LoVo (cell line): ENCODE data around the gene ST3GAL6.

Source experiments
- DNase-seq: peaks from one replicate; pipeline ENCODE4 v3.0.0-alpha.2; 2016; ENCODE audit warnings: low spot score

Gene ST3GAL6, protein sequence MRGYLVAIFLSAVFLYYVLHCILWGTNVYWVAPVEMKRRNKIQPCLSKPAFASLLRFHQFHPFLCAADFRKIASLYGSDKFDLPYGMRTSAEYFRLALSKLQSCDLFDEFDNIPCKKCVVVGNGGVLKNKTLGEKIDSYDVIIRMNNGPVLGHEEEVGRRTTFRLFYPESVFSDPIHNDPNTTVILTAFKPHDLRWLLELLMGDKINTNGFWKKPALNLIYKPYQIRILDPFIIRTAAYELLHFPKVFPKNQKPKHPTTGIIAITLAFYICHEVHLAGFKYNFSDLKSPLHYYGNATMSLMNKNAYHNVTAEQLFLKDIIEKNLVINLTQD

DNA sequence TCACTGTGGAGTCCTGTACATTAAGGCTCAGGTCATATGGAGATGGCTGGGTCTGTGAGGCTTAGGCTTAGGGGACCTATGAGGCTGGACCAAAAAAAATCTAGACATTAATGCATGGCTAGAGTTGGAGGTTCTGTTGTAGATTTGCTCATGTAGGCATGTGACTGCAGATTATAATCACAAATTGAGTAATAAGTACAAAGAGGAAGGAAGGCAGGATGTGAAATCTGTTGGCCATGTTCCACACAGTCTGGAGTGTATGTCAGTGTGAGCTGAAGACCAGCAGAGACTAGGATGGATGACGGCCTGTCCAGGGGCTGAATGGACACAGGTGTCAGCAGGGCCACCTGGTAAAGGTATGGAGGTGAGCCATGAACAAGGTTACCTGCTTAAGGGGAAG lies at the start of gene ST3GAL6:
ST3GAL6 (plus strand) TSS at position 265 of the 400 bp plus-strand sequence. CDS start 5,101 bp downstream, outside the sequence.
- no peak for DNase-seq

DNA sequence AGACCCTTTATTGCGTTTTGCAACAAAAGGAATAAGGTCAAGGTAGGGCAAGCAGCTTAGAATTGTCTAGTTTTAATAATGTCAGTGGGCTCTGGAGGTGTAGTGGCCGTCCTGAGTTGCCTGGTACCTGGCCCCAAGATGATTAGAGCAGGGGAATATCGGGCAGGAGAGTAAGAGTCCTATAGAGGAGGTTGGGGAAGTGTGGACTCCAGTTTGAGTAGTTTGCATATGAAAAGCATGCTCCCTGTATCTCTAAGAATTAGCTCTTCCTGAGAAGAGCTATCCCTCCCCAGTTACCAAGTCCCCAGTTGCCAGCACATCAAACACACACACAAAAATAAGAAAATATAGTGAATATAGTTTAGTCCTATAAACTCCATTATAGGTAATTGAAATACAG lies 49.2 kb upstream of the ST3GAL6 start:
- no peak for DNase-seq

DNA sequence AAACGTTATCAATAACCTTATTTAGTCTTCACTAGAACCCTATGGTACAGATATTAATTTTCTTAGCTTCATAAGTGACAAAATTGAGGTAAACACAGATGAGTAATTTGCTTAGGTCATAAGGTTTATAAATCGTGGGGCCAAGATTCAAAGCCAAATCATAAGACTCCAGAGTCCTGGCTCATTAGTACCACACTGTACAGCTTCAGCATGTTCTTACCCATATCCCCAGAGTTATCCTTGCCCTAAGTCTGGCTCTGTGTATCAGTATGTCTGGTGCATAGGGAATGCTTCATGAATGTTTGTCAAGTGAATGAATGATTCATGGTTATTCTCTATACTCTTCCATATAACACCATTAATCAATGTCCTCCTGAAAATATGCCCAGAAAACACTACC lies 45.6 kb upstream of the ST3GAL6 start:
- DNase-seq: no peak

DNA sequence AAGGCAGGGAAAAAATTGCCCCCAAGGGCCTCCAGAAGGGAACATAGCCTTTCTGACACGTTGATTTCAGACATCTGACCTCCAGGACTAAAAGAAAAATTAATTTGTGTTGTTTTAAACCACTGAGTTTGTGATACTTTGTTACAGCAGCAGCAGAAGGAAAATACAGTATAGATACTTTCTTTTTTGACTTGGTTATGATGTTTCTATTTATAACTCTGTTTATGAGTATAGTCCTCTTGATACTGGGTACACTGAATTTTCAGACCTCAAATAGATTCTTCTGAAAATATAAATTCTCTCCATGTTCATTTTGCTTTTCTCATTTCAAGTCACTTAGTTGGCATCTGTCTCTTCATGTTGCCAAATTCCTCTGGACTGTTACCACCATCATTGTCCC lies 44.4 kb upstream of the ST3GAL6 start:
- no peak for DNase-seq

DNA sequence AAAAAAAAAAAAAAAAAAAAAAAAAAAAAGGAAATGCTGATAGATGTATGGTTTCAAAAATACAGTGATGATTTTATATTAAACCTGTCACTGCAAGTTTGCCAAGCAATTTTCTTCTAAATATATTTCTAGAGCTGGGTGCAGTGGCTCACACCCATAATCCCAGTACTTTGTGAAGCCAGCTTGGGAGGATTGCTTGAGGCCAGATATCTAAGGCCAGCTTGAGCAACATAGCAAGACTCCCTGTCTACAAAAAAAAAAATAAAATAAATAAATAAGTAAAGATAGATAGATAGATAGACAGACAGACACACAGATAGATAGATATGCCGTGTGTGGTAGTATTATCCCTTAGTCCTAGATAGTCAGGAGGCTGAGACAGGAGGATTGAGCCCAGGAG lies 41.4 kb upstream of the ST3GAL6 start:
- no peak for DNase-seq

DNA sequence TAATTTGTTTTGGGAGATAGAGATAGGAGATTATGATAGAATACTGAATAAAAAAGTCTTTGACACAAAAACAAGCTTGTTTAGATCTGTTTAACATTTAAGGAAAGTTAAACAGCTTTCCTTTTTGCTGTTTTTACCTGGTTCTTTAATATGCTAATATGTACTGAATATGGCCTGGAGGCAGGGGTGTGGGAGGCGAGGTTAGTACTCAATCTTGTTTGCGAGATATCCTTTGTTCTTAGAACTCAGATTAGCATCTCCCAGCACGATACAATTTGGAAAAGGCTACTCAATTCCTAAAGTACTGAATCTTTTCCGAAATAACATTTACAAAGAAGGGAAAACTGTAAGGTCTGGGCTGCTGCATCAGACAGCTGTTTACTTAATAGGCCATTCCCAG lies 40.8 kb upstream of the ST3GAL6 start:
- no peak for DNase-seq

DNA sequence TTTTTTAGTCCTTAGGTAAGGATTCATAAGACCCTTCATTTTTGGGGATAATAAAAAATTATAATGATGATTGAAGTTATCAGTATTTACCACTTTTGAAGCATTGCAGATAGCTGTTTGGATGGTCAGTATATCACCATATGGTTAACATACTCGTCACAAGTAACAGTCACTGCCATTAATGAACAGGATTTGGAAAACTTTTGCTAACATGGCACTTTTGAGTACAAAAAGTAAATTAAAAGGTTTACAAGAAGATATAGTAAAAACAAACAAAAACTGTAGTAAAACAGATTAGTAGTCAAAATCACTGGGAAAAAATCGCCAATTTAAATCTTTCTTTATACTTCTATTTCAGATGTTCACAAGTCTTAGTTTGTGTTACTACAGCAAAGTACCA lies 37.8 kb upstream of the ST3GAL6 start:
- DNase-seq: no peak

DNA sequence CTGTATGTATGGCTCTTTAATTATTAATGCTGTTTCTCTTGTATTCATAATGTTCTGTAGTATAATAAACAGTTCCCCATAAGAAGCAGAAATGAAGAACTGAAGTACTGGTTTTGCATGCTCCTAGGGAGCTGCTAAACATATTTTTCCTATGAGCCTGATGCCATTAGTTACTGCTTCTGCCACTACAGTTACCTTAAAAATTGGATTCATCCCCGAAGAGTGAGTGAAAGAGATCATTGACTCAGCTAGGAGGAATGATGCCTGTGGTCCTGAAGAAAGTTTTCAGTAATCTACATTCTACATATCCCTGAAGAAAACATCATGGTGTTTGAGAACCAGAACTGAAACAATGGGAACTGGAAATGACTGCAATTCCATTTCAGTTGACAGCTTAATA lies 37.1 kb upstream of the ST3GAL6 start:
- no peak for DNase-seq

DNA sequence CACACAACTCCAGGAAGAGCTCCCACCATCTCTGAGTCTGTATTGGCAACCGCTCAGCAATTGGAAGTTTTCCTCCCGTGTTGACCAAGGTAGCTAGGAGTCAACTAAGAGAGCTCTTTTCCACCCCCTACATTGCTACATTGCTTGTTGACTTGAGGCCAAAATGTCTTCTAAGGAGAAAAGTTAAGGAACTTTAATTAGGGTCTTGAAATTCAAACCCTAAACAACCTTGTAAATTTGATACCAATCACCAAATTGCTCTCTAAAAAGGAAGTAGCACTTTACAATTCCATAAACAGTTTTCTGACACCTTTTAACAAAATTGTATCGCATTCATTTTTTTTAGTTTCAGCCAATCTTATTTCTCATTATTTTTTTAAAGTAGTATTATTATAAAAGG lies 35.5 kb upstream of the ST3GAL6 start:
- no peak for DNase-seq

DNA sequence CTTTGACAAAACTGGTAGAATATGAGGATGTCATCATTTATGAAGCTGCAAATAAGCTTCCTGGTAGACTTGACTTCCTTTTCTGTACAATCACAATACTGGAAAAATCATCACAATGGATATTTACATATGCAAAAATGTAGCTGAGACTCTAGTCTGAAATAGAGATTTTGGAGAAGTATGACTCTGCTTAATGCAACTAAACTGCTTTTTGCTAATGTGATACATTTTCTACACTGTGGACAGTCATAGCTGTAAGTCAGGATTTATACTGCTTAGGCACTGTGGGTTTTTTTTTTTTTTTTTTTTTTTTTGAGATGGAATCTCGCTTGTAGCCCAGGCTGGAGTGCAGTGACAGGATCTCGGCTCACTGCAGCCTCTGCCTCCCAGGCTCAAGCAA lies 34.5 kb upstream of the ST3GAL6 start:
- no peak for DNase-seq

DNA sequence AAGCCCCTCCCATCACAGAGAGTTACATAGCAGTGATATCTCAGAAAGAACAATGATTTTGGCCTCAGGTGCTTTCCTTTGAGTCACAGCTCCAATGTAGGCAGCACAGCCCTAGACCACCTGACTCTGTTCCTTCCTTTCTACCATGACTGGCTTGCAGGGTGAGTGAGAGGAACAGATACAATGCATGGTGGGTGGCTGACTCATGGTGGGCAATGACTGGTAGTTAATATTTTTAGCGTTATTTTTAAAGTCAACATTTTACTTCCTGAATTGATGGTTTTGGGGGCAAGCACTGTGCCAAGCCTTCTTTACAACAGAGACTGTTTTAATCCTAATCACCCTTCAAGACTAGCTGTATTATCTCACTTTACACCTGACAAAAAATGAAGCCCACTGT lies 32.8 kb upstream of the ST3GAL6 start:
- DNase-seq: no peak

DNA sequence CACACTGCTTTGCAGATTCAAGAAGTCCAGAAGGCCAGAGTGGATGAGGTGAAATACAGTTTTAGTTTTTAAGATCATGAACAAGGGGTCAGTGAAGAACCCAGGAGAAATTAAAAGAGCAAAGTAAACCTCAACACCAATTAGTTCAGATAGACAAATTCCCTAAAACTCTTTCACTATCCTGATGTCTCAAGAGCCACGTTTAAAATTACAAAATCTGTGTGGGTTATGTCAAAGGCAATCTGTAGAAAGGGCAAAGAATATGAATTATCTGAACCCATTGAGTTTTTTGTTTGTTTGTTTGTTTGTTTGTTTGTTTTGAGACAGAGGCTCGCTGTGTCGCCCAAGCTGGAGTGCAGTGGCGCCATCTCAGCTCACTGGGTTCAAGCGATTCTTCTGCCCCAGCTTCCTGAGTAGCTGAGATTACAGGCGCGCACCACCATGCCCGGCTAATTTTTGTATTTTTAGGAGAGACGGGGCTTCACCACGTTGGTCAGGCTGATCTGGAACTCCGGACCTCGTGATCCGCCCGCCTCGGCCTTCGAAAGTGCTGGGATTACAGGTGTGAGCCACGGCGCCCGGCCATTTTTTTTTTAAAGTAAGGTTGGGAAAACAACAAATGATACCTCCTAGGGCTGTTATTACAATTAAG lies 32.1 kb upstream of the ST3GAL6 start:
- DNase-seq: no peak

DNA sequence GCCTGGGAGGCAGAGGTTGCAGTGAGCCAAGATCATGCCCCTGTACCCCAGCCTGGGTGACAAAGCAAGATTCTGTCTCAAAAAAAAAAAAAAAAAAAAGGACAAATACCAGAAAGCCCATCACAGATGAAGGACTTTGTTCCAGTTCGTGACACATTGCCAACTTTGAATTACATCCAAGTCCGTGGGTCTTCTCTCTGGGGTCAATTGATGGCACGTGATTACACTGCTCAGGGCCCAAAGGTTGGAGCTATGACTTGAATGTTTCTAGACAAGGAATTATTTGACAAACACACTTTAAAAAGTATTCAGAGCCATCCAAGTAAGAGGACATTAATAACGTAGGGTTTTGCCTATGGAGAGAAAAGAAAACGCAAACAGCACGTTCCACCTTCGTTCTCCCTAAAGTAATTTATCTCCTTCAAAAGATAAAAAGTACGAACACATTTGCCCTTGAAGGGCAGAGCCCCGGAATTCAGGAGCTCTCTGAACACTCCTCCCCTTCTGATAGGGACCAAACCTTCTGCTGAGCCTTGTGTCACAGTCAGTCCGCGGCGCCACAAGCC lies 31.3 kb upstream of the ST3GAL6 start:
- DNase-seq: no peak

DNA sequence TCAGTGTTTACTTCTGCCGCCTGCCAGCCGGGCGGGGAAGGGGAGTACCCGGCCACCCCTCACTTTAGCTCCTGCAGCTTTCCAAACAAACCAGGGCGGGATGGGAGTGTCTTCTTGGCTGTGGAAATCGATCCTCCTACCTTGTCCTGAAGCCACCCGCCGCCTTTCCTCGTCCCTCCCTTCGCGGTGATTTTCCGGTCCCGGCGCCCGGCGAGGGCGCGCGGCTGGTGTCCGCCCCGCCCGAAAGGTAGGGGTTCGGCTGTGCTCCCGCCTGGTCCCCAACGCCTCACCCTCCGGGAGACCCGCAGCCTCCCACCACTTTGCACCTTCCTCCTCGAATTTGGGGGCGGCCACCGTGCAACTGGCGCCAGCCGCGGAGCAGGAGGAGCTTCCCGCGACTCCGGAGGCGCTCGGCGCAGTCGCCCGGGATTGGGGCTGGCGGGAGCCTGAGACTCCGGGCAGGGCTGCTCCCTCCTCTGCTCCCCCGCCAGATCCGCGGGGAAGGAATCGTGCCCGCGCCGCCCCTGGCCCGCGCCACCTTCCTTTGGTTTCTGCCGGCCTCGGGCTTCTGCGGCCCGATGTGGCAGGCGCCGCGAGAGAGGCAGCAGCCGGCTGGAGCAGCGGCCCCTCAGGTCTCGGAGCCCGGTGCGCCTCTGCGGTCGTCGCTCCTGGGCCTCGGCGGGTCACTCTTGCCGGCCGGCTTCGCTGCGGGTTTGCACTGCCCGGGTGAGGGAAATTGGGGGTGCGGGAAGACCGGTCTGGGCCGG lies 30.7 kb upstream of the ST3GAL6 start:
- DNase-seq: no peak

DNA sequence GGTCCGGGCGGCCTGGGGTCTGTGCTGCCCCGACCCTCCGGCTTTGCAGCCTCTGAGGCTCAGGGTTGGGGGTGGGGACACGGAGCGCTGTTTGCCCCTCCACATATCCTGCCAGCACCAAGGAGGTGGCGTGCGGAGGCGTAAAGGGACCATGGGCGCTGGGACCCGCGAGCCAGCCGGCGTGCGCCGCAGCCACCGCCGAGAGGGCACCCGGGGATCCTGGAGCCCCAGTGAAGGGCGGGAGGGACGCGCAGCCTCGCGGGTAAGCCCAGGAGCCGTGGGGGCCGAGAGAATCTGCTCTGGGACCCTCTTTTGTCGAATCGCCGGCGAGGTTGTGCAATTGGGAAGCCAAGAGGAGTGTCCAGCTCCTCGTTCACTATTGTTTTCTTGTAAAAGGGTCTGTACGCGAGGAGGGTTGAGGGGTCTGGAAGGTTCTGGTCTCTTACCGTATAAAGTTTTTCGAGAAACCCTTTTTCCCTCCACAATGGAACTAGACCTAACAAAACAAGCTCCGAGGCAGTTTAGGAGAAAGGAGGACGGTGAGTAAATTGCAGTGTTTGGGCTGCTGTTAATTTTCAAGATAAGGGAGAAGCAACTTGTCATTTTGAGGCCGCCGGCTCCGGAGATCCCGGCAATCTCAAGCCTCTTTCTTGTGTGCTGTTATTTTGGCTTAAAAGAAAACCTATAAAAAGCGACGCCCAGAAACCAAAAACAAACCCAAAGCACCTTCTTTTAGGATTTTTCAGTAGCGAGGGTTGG lies 29.9 kb upstream of the ST3GAL6 start:
- no peak for DNase-seq

DNA sequence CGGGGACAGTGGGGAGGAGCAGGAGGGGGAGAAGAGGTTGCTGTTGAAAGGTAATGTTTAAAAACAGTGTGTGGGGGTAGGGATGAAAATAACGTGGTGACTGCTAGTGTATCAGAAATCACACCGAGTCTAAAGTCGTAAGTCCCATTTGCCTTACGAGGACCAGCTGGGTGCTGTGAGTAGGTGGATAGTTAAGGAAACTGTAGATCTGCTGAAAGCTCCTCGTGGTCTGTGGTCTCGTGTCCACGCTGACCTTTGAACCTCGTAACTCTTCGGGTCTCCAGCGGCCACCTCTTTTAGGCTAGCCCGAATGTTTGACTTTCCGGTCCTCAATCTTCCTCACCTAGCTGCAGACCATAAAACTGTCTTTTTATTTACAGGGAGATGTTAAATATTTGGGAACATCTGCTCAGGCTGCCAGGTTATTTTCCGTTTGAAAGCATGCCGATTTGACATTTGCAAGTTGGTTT lies 29.3 kb upstream of the ST3GAL6 start:
- no peak for DNase-seq

DNA sequence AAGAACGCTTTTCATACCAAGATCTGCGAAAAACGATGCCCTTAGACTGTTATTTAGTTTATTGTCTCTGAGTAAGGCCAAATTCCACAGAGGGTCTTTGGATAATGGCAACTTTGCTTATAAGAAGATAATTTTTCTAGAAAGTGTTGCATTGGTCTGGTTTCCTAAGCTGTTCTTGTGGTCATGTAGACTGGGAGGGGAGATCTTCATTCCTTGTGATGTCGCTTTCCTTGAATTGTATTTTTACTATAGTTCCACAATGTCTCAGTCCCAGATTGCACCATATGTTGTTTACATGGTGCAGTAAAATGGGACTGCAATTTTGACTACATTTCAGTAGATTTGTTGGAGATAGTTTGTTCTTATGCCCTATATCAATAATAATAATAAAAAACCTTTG lies 28.8 kb upstream of the ST3GAL6 start:
- DNase-seq: no peak

DNA sequence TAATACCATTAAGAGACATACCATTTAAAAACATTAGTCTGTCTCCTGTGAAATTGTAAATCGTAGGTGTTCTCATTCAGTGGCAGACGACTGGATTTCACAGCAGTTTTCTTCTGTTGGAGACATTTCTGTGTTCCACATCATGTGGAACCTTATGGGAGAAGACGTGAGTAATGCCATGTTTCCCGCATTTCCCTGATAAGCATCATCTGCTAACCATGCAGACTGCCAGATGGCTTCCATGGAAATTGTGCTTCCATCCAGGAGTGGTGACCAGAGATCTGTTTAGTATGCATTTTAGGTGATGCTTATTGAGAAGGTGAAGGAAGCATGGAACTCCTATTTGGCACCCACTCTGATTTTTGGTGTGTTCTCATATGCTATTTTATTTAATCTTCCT lies 28.4 kb upstream of the ST3GAL6 start:
- no peak for DNase-seq

DNA sequence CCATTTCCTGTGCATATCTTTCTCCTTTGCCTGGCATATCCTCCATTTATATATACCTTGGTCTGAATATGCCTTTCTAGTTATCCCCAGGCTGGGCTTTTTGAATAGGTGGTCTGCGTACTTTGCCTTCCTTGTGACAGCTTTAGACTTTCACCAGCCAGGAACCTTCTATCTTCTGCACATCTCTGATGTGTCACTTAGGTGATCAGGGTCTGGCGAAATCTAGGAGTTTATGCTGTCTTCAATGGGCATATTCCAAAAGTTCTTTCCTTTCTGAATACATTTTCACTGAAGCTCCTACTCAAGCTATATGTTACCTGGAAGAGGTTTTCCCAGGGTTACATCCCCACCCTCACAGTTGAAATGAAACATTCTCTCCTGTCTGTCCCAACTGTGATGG lies 27.8 kb upstream of the ST3GAL6 start:
- DNase-seq: no peak

DNA sequence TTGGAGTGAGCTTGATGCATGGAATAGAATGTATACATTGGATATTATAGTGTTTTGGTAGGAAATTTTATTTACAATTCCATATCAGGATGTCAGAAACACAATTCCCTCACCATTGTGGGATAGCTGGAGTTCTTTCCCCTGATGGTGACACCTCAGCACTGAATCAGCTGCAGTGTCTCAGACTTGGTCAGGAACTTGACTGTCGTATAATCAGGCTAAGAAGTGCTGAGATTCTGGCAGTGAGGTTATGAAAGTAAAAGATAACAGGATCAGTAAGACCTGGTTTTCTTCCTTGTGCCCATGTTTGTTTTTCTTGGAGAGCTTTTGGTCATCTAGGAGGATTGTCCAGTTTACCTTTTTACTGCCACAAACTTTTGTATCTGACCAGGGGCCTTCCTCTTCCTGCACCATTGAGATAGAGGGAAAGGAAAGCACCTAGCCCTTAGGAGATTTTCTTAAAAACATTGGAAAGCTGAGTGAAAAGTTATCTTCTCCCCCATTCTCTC lies 27.3 kb upstream of the ST3GAL6 start:
- DNase-seq: no peak

DNA sequence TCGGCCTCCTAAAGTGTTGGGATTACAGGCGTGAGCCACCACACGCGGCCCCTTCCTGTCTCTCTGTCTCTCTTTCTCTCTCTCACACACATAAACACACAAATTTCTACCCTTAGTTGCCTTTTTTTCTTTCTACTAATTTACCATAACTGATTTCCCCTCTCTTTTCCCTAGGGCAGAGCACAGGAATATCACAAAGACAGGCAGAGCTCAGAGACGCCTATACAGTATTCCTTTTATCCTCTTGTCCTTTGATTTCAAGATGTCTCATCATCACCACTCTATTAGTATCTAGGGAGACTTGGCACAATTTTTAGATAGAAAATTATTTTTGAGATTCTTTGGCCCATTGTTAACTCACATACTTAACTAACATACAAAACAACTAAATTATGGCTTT lies 25.8 kb upstream of the ST3GAL6 start:
- no peak for DNase-seq

DNA sequence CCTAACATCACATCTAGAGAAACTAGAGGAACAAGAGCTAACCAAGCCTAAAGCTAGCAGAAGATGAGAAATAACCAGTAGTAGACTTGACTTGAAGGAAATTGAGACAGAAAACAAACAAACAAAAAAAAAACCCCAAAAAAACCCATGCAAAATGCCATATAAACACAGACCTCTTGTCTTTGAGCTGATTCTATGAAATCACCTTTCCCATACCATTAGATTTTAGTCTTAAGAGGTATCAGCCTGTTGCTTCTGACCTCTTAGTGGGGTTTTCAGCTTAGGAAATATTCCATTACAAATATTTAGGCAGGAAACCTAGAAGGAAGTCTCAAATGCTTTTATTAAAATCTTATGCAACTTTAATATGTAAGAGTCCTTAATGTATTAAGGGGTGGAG lies 23.9 kb upstream of the ST3GAL6 start:
- DNase-seq: no peak
